SK-N-SH treated with all-trans-retinoic acid at 6 μM for 48 hours (cell line): Measurements from ENCODE around the gene AP5Z1.

Experiments
- CSDC2 ChIP-seq: fragments of 250-450 bp; sonication (Bioruptor Pico); IDR thresholded peaks from 2 replicates; pipeline ENCODE4 v1.5.0; 2020; ENCODE audit warnings: mild to moderate bottlenecking, moderate library complexity
- ISL1 ChIP-seq: fragments of 250-450 bp; sonication (Bioruptor Pico); IDR thresholded peaks from 2 replicates; pipeline ENCODE4 v2.1.2; 2022; ENCODE audit warnings: mild to moderate bottlenecking, moderate library complexity
- RARB ChIP-seq: fragments of 250-450 bp; sonication (Bioruptor Pico); IDR thresholded peaks from 2 replicates; pipeline ENCODE4 v1.8.0; 2021; ENCODE audit warnings: mild to moderate bottlenecking, moderate library complexity
- TOX ChIP-seq: fragments of 250-450 bp; sonication (Bioruptor Pico); IDR thresholded peaks from 2 replicates; pipeline ENCODE4 v1.8.0; 2021; ENCODE audit warnings: mild to moderate bottlenecking, moderate library complexity, borderline replicate concordance
- ZC3H10 ChIP-seq: fragments of 250-450 bp; sonication (Bioruptor Pico); IDR thresholded peaks from 2 replicates; pipeline ENCODE4 v1.5.1; 2021; ENCODE audit warnings: mild to moderate bottlenecking, moderate library complexity
- ZFP30 ChIP-seq: fragments of 450-650 bp; formaldehyde crosslinking; IDR thresholded peaks from 2 replicates; pipeline ENCODE4 v1.5.0; 2022; ENCODE audit warnings: mild to moderate bottlenecking, moderate library complexity
- ZNF565 ChIP-seq: fragments of 450-650 bp; formaldehyde crosslinking; conservative IDR thresholded peaks from 2 replicates; pipeline ENCODE4 v1.5.0; 2020; ENCODE audit warnings: low read depth, mild to moderate bottlenecking, moderate library complexity
- ZNF70 ChIP-seq: fragments of 450-650 bp; formaldehyde crosslinking; IDR thresholded peaks from 2 replicates; pipeline ENCODE4 v1.5.0; 2020; ENCODE audit warnings: mild to moderate bottlenecking, moderate library complexity
- TF ChIP-seq, protein P1 (sequence below): fragments of 250-450 bp; sonication (Bioruptor Pico); IDR thresholded peaks from 2 replicates; pipeline ENCODE4 v1.8.0; 2020; ENCODE audit warnings: mild to moderate bottlenecking, moderate library complexity, borderline replicate concordance
- TF ChIP-seq, protein P2 (sequence below): fragments of 250-450 bp; sonication (Bioruptor Pico); IDR thresholded peaks from 2 replicates; pipeline ENCODE4 v1.8.0; 2021; ENCODE audit warnings: low read depth, mild to moderate bottlenecking, moderate library complexity, borderline replicate concordance

DNA sequence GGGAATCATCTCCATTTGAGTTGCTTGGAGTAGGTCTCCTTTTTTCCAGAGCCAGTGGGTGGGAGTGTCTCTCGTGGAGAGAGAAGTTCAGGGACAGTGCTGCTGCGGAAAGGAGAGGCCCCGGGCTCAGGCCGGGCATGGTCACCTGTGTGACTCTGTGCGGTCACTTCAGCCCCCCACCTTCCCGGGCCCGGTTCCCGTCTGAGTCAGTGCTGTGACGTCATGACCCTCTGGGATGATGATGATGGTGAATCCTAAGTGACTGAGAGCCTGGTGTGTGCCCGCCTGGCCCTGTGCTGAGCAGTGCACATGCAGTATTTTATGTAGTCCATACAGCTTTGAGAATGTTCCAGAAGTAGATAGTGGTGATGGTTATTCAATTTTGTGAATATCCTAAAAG, 32.6 kb upstream of the AP5Z1 start:
- no peak for TF ChIP-seq ISL1
- no peak for TF ChIP-seq CSDC2 (CRISPR knock-in tag)
- TF ChIP-seq ZFP30 (CRISPR knock-in tag): no peak
- TF ChIP-seq ZNF565: no peak
- TF ChIP-seq, protein P1, sequence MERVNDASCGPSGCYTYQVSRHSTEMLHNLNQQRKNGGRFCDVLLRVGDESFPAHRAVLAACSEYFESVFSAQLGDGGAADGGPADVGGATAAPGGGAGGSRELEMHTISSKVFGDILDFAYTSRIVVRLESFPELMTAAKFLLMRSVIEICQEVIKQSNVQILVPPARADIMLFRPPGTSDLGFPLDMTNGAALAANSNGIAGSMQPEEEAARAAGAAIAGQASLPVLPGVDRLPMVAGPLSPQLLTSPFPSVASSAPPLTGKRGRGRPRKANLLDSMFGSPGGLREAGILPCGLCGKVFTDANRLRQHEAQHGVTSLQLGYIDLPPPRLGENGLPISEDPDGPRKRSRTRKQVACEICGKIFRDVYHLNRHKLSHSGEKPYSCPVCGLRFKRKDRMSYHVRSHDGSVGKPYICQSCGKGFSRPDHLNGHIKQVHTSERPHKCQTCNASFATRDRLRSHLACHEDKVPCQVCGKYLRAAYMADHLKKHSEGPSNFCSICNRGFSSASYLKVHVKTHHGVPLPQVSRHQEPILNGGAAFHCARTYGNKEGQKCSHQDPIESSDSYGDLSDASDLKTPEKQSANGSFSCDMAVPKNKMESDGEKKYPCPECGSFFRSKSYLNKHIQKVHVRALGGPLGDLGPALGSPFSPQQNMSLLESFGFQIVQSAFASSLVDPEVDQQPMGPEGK (CRISPR knock-in tag): no peak
- TF ChIP-seq ZC3H10 (CRISPR knock-in tag): no peak
- no peak for TF ChIP-seq ZNF70 (CRISPR knock-in tag)
- no peak for TF ChIP-seq TOX (CRISPR knock-in tag)
- no peak for TF ChIP-seq RARB
- TF ChIP-seq, protein P2, sequence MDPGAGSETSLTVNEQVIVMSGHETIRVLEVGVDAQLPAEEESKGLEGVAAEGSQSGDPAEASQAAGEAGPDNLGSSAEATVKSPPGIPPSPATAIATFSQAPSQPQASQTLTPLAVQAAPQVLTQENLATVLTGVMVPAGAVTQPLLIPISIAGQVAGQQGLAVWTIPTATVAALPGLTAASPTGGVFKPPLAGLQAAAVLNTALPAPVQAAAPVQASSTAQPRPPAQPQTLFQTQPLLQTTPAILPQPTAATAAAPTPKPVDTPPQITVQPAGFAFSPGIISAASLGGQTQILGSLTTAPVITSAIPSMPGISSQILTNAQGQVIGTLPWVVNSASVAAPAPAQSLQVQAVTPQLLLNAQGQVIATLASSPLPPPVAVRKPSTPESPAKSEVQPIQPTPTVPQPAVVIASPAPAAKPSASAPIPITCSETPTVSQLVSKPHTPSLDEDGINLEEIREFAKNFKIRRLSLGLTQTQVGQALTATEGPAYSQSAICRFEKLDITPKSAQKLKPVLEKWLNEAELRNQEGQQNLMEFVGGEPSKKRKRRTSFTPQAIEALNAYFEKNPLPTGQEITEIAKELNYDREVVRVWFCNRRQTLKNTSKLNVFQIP (CRISPR knock-in tag): no peak
